Activated CD4-positive, alpha-beta T cell treated with anti-CD3 and anti-CD28 coated beads for 1 hour (primary cell): ENCODE data around the gene GMPR.
"Not testable (repeated sequence)": the region's sequence is repeated elsewhere in the genome, so short reads cannot be mapped to it uniquely, and the experiment has no call there.

Experiments
- DNase-seq: peaks from one replicate; pipeline ENCODE4 v3.0.0-alpha.2; 2020

The GMPR gene

GRCh38 chr6:16238057-16238962, at the start of gene GMPR:
GMPR (plus strand) TSS chr6:16238587; CDS start chr6:16238694, 107 bp downstream.
- peak; percentile 66 for DNase-seq

DNA sequence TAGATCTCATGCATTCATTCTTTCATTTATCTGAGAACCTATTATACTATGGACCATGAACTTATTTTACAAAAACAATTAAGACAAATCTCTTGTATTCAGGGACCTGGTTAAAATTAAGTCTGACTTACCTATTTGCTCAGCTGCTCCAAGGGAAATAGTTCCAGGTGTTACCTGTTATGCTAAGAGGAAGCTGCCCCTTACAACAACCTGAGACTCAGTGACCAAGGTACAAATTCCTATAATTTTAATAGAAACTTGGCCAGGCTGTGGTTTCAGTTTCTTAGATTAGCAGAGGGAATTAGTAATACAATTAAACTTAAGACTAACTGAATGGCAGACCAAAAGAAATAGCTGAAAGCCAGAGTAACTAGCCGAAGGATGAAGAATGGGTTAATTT, 48.2 kb upstream of the GMPR start:
- DNase-seq, result no peak

- no peak for DNase-seq
Observed at GRCh38 chr6:16196260-16196983, 42.0 kb upstream of the GMPR start.

- no peak for DNase-seq
Observed at GRCh38 chr6:16196984-16197546, 41.3 kb upstream of the GMPR start.

GRCh38 chr6:16198061-16198705, 40.2 kb upstream of the GMPR start:
- no peak for DNase-seq

DNA sequence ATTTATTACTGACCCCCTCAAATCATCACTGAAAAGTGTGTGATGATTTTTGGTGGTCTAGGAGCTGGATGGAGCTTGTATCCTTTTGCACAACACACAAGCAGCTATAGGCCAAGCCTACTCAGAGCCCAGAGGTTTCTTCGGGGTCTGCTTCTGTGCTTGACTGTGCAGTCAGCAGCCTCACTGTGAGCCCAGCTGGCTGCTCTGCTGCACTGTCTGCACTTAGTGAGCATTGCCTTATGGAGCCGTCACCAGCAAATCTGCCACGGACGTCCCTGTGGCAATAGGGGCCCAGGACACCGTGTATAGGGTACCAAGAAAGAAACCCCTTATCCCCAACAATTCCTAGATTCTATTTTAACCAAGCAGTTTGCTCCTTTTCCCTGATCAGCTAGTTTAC, 38.6 kb upstream of the GMPR start:
- no peak for DNase-seq

- no peak for DNase-seq
Observed at GRCh38 chr6:16200321-16200883, 38.0 kb upstream of the GMPR start.

- no peak for DNase-seq
Observed at GRCh38 chr6:16201706-16202105, 36.7 kb upstream of the GMPR start.

- no peak for DNase-seq
Observed at GRCh38 chr6:16204653-16205376, 33.6 kb upstream of the GMPR start.

- DNase-seq, result no peak
Observed at GRCh38 chr6:16205377-16206144, 32.8 kb upstream of the GMPR start.

DNA sequence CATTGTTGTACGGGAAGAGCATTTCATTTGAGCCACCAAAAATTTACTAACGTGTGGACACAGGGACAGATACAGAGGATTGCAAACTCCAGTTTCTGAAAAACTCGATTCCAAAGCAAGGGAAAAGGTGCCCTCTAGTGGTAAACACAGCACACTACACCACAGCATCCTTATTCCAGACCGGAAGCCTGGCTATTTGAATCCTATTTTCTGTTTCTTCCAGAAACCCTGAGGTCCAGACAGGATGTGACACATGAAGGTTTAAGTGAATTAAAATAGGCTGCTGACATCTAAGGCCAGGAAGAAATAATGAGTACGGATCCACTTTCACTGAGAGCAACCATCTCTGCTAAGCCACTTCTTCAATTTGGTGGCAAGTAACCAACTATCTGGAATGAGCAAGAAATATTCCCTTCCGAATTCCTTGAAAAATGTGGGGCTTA, 31.8 kb upstream of the GMPR start:
- DNase-seq, result no peak

DNA sequence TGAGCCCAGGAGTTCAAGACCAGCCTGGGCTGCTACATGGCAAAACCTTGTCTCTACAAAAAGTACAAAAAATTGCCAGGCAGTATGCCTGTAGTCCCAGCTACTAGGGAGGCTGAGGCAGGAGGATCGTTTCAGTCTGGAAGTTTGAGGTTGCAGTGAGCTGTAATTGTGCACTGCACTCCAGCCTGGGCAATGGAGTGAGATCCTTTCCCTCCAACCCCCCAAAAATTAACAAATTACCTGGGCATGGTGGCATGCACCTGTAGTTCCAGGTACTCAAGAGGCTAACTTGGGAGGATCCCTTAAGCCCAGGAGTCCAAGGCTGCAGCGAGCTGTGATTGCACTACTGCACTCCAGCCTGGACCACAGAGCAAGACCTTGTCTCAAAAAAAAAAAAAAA, 29.4 kb upstream of the GMPR start:
- no peak for DNase-seq

DNA sequence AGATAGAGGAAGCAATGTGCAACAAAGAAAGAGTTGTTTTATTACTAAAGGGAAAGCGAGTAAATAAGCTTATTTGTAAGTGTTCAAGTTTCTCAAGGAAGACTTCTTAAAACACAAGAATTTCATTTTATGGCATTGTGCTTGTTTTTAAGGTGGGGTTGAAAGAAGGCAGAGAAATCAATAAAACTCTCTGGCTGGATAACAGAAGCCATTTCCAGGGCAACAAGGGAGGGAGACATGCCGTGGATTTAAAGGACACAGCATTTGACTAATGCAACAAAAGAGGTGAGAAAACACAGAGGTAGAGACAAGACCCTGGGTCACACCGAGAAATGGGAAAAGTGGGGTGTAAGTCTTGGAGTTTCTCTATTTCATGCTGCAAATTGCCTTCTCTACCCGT, 28.8 kb upstream of the GMPR start:
- no peak for DNase-seq

DNA sequence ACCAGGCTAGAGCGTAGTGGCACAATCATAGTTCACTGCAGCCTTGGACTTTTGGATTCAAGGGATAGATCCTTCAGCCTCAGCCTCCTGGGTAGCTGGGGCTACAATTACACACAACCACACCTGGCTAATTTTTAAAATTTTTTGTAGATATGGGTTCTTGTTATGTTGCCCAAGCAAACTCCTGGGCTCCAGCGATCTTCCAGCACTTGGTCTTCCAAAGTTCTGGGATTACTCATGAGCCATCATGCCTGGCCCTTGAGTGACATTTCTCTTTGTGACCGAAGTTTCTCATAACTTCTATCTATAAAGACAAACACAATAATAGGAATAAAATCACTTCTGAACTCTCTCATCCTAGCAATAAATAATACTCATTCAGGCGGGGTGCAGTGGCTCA, 26.1 kb upstream of the GMPR start:
- no peak for DNase-seq

- no peak for DNase-seq
Observed at GRCh38 chr6:16216501-16217155, 21.8 kb upstream of the GMPR start.

- DNase-seq, result no peak
Observed at GRCh38 chr6:16217156-16217721, 21.1 kb upstream of the GMPR start.

- DNase-seq, result no peak
Observed at GRCh38 chr6:16222826-16223225, 15.6 kb upstream of the GMPR start.

GRCh38 chr6:16223362-16223761, 15.0 kb upstream of the GMPR start:
- DNase-seq, result no peak

DNA sequence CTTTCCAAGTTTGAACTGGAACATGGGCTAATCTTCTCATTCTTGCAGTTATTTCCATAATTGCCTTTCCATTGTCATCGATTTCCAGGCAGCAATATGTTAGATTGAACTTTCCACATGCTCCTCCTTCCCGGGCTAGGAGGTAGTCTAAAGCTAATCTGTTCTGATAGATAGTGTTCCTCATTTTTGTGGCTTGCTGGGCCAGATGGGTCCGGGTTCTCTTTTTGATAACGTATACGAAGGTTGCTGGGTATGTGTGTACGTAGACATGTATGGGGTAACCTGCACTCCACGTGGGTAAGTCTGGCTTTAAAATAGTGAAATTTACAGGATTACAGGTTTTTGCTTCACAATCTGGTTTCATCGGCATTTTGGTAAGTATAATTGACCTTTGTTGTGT, 14.0 kb upstream of the GMPR start:
- no peak for DNase-seq

DNA sequence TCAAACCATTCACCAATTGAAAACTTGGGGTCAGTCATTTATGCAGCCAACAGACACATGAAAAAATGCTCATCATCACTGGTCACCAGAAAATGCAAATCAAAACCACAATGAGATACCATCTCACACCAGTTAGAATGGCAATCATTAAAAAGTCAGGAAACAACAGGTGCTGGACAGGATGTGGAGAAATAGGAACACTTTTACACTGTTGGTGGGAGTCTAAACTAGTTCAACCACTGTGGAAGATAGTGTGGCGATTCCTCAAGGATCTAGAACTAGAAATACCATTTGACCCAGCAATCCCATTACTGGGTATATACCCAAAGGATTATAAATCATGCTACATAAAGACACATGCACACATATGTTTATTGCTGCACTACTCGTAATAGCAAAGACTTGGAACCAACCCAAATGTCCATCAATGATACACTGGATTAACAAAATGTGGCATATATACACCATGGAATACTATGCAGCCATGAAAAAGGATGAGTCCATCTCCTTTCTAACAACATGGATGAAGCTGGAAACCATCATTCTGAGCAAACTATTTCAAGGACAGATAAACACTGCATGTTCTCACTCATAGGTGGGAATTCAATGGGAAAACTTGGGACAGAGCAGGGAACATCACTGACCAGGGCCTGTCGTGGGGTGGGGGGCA, 13.2 kb upstream of the GMPR start:
- DNase-seq, result not testable (repeated sequence)
